Thyroid gland (tissue), 4 donors: ENCODE measurements around the gene SH3TC1.

Experiments
- POLR2A ChIP-seq, 2 donors: fragments of 450-650 bp; IDR thresholded peaks; one replicate each; pipeline ENCODE4 v1.6.1; 2017; ENCODE audit warnings: antibody characterized with exemption in 2 of 2, mild to moderate bottlenecking in 2 of 2, moderate library complexity in 1 of 2
- TF ChIP-seq, protein P1 (sequence below), 6 experiments: fragments of 200-600 bp in 3 of 6; fragments of 450-650 bp in 3 of 6; sonication (generic) in 3 of 6; IDR thresholded peaks; one replicate each; pipeline ENCODE4 v1.5.1; 2016 to 2019; ENCODE audit warnings: antibody characterized with exemption in 6 of 6, mild to moderate bottlenecking in 2 of 6, inconsistent platforms in 1 of 6, moderate library complexity in 1 of 6

- TF ChIP-seq, protein P1, sequence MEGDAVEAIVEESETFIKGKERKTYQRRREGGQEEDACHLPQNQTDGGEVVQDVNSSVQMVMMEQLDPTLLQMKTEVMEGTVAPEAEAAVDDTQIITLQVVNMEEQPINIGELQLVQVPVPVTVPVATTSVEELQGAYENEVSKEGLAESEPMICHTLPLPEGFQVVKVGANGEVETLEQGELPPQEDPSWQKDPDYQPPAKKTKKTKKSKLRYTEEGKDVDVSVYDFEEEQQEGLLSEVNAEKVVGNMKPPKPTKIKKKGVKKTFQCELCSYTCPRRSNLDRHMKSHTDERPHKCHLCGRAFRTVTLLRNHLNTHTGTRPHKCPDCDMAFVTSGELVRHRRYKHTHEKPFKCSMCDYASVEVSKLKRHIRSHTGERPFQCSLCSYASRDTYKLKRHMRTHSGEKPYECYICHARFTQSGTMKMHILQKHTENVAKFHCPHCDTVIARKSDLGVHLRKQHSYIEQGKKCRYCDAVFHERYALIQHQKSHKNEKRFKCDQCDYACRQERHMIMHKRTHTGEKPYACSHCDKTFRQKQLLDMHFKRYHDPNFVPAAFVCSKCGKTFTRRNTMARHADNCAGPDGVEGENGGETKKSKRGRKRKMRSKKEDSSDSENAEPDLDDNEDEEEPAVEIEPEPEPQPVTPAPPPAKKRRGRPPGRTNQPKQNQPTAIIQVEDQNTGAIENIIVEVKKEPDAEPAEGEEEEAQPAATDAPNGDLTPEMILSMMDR (IDR thresholded peaks at IDR 0.05), result no peak
- no peak for TF ChIP-seq POLR2A (IDR thresholded peaks at IDR 0.05)
Observed at GRCh38 chr4:8230891-8231290, 31.8 kb downstream of the SH3TC1 start.
